SK-N-SH treated with all-trans-retinoic acid at 6 μM for 48 hours (cell line): ENCODE data around the gene DCAF16.

Experiments
- ATAC-seq: fragments of 200-7000 bp; cut with Tn5 transposase; 3 replicates; pipeline ENCODE4 v1.9.1; 2020; ENCODE audit warnings: mild to moderate bottlenecking, moderate library complexity
- ARNTL ChIP-seq: fragments of 450-650 bp; formaldehyde crosslinking; IDR thresholded peaks from 2 replicates; pipeline ENCODE4 v1.5.0; 2020; ENCODE audit warnings: low read depth, mild to moderate bottlenecking, moderate library complexity, borderline replicate concordance
- BACH2 ChIP-seq: fragments of 250-450 bp; sonication (Bioruptor Pico); IDR thresholded peaks from 2 replicates; pipeline ENCODE4 v1.9.0; 2021; ENCODE audit warnings: mild to moderate bottlenecking, borderline replicate concordance
- CREB5 ChIP-seq: fragments of 250-450 bp; sonication (Bioruptor Pico); IDR thresholded peaks from 2 replicates; pipeline ENCODE4 v1.5.1; 2020; ENCODE audit warnings: low read depth, mild to moderate bottlenecking, moderate library complexity
- CSRNP3 ChIP-seq: fragments of 250-450 bp; sonication (Bioruptor Pico); IDR thresholded peaks from 2 replicates; pipeline ENCODE4 v1.5.1; 2021; ENCODE audit warnings: mild to moderate bottlenecking, moderate library complexity
- ESRRG ChIP-seq: fragments of 250-450 bp; sonication (Bioruptor Pico); IDR thresholded peaks from 2 replicates; pipeline ENCODE4 v1.6.1; 2021; ENCODE audit warnings: mild to moderate bottlenecking
- GLIS3 ChIP-seq: fragments of 250-450 bp; sonication (Bioruptor Pico); IDR thresholded peaks from 2 replicates; pipeline ENCODE4 v1.5.0; 2020; ENCODE audit warnings: mild to moderate bottlenecking, moderate library complexity
- ISL1 ChIP-seq: fragments of 250-450 bp; sonication (Bioruptor Pico); IDR thresholded peaks from 2 replicates; pipeline ENCODE4 v2.1.2; 2022; ENCODE audit warnings: mild to moderate bottlenecking, moderate library complexity
- OSR1 ChIP-seq: fragments of 250-450 bp; sonication (Bioruptor Pico); IDR thresholded peaks from 2 replicates; pipeline ENCODE4 v1.8.0; 2022; ENCODE audit warnings: moderate library complexity, mild to moderate bottlenecking, inconsistent platforms
- PATZ1 ChIP-seq: fragments of 250-450 bp; sonication (Bioruptor Pico); IDR thresholded peaks from 2 replicates; pipeline ENCODE4 v1.8.0; 2020; ENCODE audit warnings: mild to moderate bottlenecking, moderate library complexity, borderline replicate concordance
- POU6F1 ChIP-seq: fragments of 250-450 bp; sonication (Bioruptor Pico); IDR thresholded peaks from 2 replicates; pipeline ENCODE4 v1.8.0; 2021; ENCODE audit warnings: low read depth, mild to moderate bottlenecking, moderate library complexity, borderline replicate concordance
- PPARA ChIP-seq: fragments of 250-450 bp; sonication (Bioruptor Pico); IDR thresholded peaks from 2 replicates; pipeline ENCODE4 v1.5.0; 2020; ENCODE audit warnings: mild to moderate bottlenecking, borderline replicate concordance
- RARB ChIP-seq: fragments of 250-450 bp; sonication (Bioruptor Pico); IDR thresholded peaks from 2 replicates; pipeline ENCODE4 v1.8.0; 2021; ENCODE audit warnings: mild to moderate bottlenecking, moderate library complexity
- SNAI2 ChIP-seq: fragments of 250-450 bp; sonication (Bioruptor Pico); IDR thresholded peaks from 2 replicates; pipeline ENCODE4 v1.5.0; 2020; ENCODE audit warnings: mild to moderate bottlenecking, moderate library complexity
- TCF4 ChIP-seq: fragments of 250-450 bp; sonication (Bioruptor Pico); IDR thresholded peaks from 2 replicates; pipeline ENCODE4 v1.8.0; 2021; ENCODE audit warnings: mild to moderate bottlenecking, moderate library complexity, borderline replicate concordance
- TOX ChIP-seq: fragments of 250-450 bp; sonication (Bioruptor Pico); IDR thresholded peaks from 2 replicates; pipeline ENCODE4 v1.8.0; 2021; ENCODE audit warnings: mild to moderate bottlenecking, moderate library complexity, borderline replicate concordance
- TSHZ2 ChIP-seq: fragments of 250-450 bp; sonication (Bioruptor Pico); IDR thresholded peaks from 2 replicates; pipeline ENCODE4 v1.5.0; 2020; ENCODE audit warnings: mild to moderate bottlenecking, moderate library complexity
- ZC3H10 ChIP-seq: fragments of 250-450 bp; sonication (Bioruptor Pico); IDR thresholded peaks from 2 replicates; pipeline ENCODE4 v1.5.1; 2021; ENCODE audit warnings: mild to moderate bottlenecking, moderate library complexity
- ZFP3 ChIP-seq: fragments of 250-450 bp; sonication (Bioruptor Pico); IDR thresholded peaks from 2 replicates; pipeline ENCODE4 v1.5.0; 2020; ENCODE audit warnings: mild to moderate bottlenecking, moderate library complexity
- ZFP30 ChIP-seq: fragments of 450-650 bp; formaldehyde crosslinking; IDR thresholded peaks from 2 replicates; pipeline ENCODE4 v1.5.0; 2022; ENCODE audit warnings: mild to moderate bottlenecking, moderate library complexity
- ZNF565 ChIP-seq: fragments of 450-650 bp; formaldehyde crosslinking; conservative IDR thresholded peaks from 2 replicates; pipeline ENCODE4 v1.5.0; 2020; ENCODE audit warnings: low read depth, mild to moderate bottlenecking, moderate library complexity
- ZNF70 ChIP-seq: fragments of 450-650 bp; formaldehyde crosslinking; IDR thresholded peaks from 2 replicates; pipeline ENCODE4 v1.5.0; 2020; ENCODE audit warnings: mild to moderate bottlenecking, moderate library complexity
- ZNF8 ChIP-seq: fragments of 450-650 bp; formaldehyde crosslinking; IDR thresholded peaks from 2 replicates; pipeline ENCODE4 v1.5.0; 2020; ENCODE audit warnings: mild to moderate bottlenecking, moderate library complexity

DCAF16 gene

GRCh38 chr4:17816142-17816541, 5.6 kb upstream of the DCAF16 start:
- no peak for ATAC-seq
- TF ChIP-seq ZFP3 (CRISPR knock-in tag), result no peak
- TF ChIP-seq ZNF8 (CRISPR knock-in tag), result no peak
- TF ChIP-seq ISL1 (CRISPR knock-in tag), result no peak
- no peak for TF ChIP-seq CREB5 (CRISPR knock-in tag)
- TF ChIP-seq TOX (CRISPR knock-in tag), result no peak
- no peak for TF ChIP-seq SNAI2 (CRISPR knock-in tag)
- TF ChIP-seq POU6F1 (CRISPR knock-in tag), result no peak
- TF ChIP-seq ZNF565 (CRISPR knock-in tag), result no peak
- no peak for TF ChIP-seq ZNF70 (CRISPR knock-in tag)
- TF ChIP-seq GLIS3 (CRISPR knock-in tag), result no peak
- no peak for TF ChIP-seq ZC3H10 (CRISPR knock-in tag)
- TF ChIP-seq PPARA, result no peak
- TF ChIP-seq BACH2 (CRISPR knock-in tag), result no peak
- TF ChIP-seq CSRNP3 (CRISPR knock-in tag), result no peak
- TF ChIP-seq ESRRG (CRISPR knock-in tag), result no peak
- TF ChIP-seq PATZ1 (CRISPR knock-in tag), result no peak
- TF ChIP-seq RARB (CRISPR knock-in tag), result no peak
- no peak for TF ChIP-seq TSHZ2
- TF ChIP-seq ZFP30 (CRISPR knock-in tag), result no peak
- TF ChIP-seq ARNTL (CRISPR knock-in tag), result no peak

GRCh38 chr4:17814140-17814539, 3.6 kb upstream of the DCAF16 start:
- ATAC-seq, result no peak
- TF ChIP-seq ZNF70 (CRISPR knock-in tag) (no peak), CSRNP3 (CRISPR knock-in tag) (no peak), TCF4 (CRISPR knock-in tag) (no peak), ZNF565 (CRISPR knock-in tag) (no peak), ARNTL (CRISPR knock-in tag) (no peak), OSR1 (CRISPR knock-in tag) (no peak), PATZ1 (CRISPR knock-in tag) (no peak), TOX (CRISPR knock-in tag) (no peak), GLIS3 (CRISPR knock-in tag) (no peak), ZNF8 (CRISPR knock-in tag) (no peak), ESRRG (CRISPR knock-in tag) (no peak), ZFP3 (CRISPR knock-in tag) (no peak), CREB5 (CRISPR knock-in tag) (no peak), ZFP30 (CRISPR knock-in tag) (no peak), BACH2 (CRISPR knock-in tag) (no peak), SNAI2 (CRISPR knock-in tag) (no peak), PPARA (no peak), POU6F1 (CRISPR knock-in tag) (no peak), ZC3H10 (CRISPR knock-in tag) (no peak)
